ENCODE data around the gene GLTP.

The GLTP gene

GRCh38 chr12:109827080-109827479 lies 53.3 kb downstream of the GLTP start:
- in situ Hi-C loops (cut with MboI; ENCODE audit: low pct_unique_long_range_greater_than_20kb, low sequenced_read_pairs, unreplicated experiment) = no loop called here
- TF ChIP-seq CTCF (IDR thresholded peaks at IDR 0.05; ENCODE audit: extremely low read depth, insufficient read depth, missing control alignments) = no peak
- no peak for DNase-seq (ENCODE audit: low spot score)

- no peak for TF ChIP-seq CTCF (IDR thresholded peaks at IDR 0.05; ENCODE audit: extremely low read depth, insufficient read depth, missing control alignments)
- no peak for DNase-seq (ENCODE audit: low spot score)
- in situ Hi-C loops (cut with MboI; ENCODE audit: low pct_unique_long_range_greater_than_20kb, low sequenced_read_pairs, unreplicated experiment) = no loop called here
Observed at GRCh38 chr12:109824731-109825130, 55.6 kb downstream of the GLTP start.

GRCh38 chr12:109822951-109823411 lies 57.4 kb downstream of the GLTP start:
- no peak for DNase-seq (ENCODE audit: low spot score)
- in situ Hi-C loops (cut with MboI; ENCODE audit: low pct_unique_long_range_greater_than_20kb, low sequenced_read_pairs, unreplicated experiment) = no loop called here
- no peak for TF ChIP-seq CTCF (IDR thresholded peaks at IDR 0.05; ENCODE audit: extremely low read depth, insufficient read depth, missing control alignments)

- DNase-seq (ENCODE audit: low spot score) = no peak
- TF ChIP-seq CTCF (IDR thresholded peaks at IDR 0.05; ENCODE audit: extremely low read depth, insufficient read depth, missing control alignments) = no peak
- in situ Hi-C loops (cut with MboI; ENCODE audit: low pct_unique_long_range_greater_than_20kb, low sequenced_read_pairs, unreplicated experiment) = no loop called here
Observed at GRCh38 chr12:109822416-109822815, 57.9 kb downstream of the GLTP start.

GRCh38 chr12:109821968-109822367 lies 58.4 kb downstream of the GLTP start:
- TF ChIP-seq CTCF (IDR thresholded peaks at IDR 0.05; ENCODE audit: extremely low read depth, insufficient read depth, missing control alignments) = no peak
- in situ Hi-C loops (cut with MboI; ENCODE audit: low pct_unique_long_range_greater_than_20kb, low sequenced_read_pairs, unreplicated experiment) = no loop called here
- DNase-seq (ENCODE audit: low spot score) = no peak

- in situ Hi-C loops (cut with MboI; ENCODE audit: low pct_unique_long_range_greater_than_20kb, low sequenced_read_pairs, unreplicated experiment) = no loop called here
Observed at GRCh38 chr12:109820816-109821381, 59.4 kb downstream of the GLTP start.

More at GRCh38 chr12:109820816-109821381, 59.4 kb downstream of the GLTP start:
- no peak for DNase-seq (ENCODE audit: low spot score)
- TF ChIP-seq CTCF (IDR thresholded peaks at IDR 0.05; ENCODE audit: extremely low read depth, insufficient read depth, missing control alignments) = no peak

Data from GM13977 (cell line).